Fibroblast of peridontal ligament (primary cell): ENCODE results near the gene PTGIR.

Experiments
- DNase-seq: peaks from one replicate; pipeline ENCODE4 v3.0.0-alpha.2; 2010; ENCODE audit errors: extremely low read depth

The PTGIR gene

DNA sequence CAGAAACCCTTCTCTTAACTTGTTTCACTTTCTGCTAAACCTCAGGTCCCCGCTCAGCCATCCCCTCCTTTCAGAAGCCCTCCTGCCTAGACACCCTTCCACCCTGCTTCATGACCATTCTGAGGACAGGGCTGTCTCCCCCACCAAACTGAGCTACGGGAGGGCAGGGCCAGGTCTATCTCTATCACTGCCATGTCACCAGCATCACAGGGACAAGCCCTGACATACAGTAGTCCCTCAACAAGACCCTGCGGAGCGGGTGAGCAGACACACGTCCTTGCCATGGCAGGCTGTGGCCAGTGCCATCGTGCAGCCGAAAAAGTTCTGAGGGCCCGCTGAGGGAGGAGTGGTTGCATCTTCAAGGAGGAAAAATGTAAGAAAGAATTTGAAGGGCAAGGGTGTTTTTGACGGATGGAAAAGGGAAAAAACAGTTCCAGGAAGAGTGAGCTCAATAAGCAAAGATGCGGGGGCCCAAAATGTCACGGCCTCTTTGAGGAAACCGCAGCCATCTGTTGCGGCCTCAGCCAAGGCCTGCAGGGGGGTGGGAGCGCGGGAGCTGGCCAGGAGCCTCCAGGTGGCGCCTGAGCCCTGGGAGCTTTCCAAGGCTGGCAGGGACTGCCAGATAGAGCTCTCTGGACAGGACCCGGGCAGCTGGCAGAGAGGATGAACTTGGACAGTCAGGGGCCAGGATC is 8.1 kb downstream of the PTGIR start:
- peak; percentile 43 for DNase-seq

DNA sequence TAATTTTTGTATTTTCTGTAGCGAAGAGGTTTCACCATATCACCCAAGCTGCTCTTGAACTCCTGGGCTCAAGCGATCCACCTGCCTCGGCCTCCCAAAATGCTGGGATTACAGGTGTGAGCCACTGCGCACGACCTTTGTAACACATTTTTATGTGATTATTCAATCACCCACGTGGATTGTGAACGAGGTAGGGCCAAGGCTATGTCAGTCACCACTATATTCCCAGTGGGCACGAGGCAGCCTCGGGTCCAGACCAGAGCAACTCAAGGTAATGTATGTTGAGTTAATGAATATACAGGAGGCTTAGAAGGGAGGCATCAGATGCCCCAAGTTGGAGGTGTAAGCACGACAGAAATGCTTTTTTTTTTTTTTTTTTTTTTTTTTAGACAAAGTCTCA is 8.9 kb downstream of the PTGIR start:
- DNase-seq, result no peak

DNA sequence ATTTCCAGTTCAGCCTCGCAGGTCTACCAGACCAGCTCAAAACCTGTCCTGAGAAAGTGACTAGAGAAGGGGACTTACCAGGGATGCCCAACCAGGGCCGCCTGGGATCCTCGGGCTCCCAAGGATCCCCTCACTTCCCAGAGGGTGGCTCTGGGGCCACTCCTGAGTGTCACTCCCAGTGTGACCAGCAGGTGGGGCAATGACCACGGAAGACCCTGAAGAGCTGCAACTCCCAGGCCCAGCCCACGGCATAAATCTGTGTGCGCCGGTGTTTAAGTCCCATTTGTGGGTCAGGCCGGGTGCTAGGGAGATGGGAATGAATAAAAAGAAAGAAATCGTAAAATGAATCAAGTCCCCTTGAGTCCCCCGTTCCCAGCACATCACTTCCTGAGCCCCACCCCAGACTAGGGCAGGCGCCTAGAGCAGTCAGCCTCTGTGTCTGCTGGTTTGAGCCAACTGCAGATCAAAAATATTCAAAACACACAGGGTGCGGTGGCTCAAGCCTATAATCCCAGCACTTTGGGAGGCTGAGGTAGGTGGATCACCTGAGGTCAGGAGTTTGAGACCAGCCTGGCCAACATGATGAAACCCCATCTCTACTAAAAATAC is 10.7 kb downstream of the PTGIR start:
- DNase-seq, result peak; percentile 79

DNA sequence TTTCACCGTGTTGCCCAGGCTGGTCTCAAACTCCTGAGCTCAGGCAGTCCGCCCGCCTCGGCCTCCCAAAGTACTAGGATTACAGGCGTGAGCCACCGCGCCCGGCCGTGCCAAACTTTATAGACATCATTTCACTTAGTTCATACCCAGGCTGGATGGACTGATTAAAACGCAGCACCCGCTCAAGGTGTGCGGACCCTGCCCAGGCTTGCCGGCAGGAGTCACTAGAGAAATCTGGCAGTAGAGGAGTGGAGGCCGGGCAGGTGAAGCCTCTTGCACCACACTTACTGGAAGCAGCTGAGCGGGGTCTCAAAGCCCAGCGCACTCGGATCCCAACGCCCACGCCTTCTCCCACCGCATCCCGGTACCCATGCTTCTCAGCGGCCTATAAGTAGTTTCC is 11.4 kb downstream of the PTGIR start:
- no peak for DNase-seq

DNA sequence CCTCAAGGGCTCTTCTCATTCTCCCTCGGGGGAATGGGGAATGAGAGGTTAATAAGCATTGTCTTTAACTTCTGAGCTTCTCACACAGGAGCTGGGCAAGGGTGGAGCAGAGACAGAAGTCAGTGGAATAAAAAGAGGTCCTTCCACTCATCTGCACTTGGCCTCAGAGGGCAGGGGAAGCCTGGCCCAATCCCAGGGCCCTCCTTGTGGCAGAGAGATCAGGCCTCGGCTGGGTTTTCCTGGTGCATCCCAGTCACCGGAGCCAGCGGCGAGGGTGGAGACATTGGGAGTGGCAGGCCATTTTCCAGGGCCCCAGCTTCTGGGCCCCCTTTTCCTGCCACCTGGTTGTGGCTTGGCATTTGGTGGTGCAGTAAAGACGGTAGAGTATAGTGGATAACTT is 13.1 kb downstream of the PTGIR start:
- no peak for DNase-seq

DNA sequence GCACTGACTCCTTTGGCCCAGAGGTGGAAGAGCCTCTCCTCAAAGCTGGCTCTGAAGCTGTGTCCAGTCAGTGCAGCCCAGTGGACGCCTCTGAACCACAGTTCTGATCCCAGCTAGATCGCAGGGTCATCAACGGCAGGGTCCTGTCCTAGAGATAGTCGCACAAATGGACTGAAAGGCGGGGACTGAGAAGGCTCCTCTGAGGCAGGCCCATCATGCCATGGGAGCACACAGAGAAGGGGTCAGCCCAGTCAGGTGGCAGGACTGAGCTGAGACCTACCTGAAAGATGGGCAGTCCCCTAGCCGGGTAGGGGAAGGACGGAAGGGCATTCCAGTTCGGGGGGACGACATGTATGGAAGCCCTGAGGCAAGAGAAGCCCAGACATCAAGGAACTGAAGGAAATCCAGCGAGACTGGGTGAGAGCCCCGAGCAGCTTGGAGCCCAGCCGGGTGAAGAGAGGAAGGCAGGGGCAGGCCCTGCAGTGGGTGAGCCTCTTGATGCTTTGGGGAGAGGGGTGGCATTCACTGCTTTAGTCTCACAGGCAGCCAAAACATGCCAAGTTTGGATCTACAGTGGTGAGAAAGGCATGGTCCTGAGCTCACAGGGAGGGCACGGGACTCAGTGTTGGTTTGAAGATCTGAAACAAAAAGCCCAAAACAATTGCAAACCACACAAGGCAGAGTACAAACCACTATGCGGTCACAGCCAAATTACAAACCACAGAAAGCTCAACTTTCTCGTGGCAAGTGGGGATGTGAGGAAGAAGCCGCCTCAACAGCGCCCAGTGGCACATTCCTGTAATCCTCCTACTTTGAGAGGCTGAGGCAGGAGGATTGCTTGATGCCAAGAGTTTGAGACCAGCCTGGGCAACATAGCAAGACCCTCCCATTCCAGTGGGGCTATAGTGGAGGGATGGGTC is 13.8 kb downstream of the PTGIR start:
- peak; percentile 90 for DNase-seq

DNA sequence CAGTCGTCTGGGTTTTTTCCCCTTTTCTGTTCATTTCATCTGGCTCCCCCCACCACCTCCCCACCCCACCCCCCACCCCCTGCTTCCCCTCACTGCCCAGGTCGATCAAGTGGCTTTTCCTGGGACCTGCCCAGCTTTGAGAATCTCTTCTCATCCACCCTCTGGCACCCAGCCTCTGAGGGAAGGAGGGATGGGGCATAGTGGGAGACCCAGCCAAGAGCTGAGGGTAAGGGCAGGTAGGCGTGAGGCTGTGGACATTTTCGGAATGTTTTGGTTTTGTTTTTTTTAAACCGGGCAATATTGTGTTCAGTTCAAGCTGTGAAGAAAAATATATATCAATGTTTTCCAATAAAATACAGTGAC is 14.5 kb downstream of the PTGIR start:
- no peak for DNase-seq

DNA sequence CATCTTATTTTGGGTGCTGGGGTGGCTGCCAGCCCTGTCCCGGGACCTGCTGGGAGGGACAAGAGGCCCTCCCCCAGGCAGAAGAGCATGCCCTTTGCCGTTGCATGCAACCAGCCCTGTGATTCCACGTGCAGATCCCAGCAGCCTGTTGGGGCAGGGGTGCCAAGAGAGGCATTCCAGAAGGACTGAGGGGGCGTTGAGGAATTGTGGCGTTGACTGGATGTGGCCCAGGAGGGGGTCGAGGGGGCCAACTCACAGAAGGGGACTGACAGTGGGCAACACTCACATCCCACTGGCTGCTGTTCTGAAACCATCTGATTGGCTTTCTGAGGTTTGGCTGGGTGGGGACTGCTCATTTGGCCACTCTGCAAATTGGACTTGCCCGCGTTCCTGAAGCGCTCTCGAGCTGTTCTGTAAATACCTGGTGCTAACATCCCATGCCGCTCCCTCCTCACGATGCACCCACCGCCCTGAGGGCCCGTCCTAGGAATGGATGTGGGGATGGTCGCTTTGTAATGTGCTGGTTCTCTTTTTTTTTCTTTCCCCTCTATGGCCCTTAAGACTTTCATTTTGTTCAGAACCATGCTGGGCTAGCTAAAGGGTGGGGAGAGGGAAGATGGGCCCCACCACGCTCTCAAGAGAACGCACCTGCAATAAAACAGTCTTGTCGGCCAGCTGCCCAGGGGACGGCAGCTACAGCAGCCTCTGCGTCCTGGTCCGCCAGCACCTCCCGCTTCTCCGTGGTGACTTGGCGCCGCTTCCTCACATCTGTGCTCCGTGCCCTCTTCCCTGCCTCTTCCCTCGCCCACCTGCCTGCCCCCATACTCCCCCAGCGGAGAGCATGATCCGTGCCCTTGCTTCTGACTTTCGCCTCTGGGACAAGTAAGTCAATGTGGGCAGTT is 15.1 kb downstream of the PTGIR start:
- DNase-seq, result no peak

DNA sequence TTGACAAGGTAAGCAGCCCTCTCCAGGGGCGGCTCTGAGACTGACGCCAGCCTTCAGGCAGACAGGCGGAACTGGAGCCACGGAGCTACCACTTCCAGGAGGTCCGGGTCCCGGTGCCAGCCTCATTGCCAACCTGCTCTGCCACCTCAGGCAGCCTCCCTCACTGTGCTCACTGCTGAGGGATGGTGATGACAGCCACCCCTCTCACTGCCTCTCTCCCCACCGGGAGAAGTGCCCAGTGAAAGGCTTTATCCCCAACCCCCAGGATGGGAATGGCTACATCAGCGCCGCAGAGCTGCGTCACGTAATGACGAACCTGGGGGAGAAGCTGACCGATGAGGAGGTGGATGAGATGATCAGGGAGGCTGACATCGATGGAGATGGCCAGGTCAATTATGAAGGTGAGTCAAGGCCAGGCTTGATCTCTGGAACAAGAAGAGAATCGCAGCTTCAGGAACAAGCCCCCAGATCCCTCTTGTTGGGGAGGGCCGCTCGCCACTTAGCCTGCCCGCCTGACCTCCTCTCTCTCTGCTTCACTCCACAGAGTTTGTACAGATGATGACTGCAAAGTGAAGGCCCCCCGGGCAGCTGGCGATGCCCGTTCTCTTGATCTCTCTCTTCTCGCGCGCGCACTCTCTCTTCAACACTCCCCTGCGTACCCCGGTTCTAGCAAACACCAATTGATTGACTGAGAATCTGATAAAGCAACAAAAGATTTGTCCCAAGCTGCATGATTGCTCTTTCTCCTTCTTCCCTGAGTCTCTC is 16.1 kb downstream of the PTGIR start:
- no peak for DNase-seq

DNA sequence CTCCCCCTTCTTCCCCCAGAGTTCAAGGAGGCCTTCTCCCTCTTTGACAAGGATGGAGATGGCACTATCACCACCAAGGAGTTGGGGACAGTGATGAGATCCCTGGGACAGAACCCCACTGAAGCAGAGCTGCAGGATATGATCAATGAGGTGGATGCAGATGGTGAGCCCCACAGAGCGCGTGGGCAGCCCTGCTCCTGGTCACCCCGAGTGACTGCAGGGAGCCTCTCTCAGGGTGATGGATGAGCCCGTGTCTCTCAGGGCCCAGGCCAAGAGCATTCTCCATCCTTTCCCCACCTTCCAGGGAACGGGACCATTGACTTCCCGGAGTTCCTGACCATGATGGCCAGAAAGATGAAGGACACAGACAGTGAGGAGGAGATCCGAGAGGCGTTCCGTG is 16.7 kb downstream of the PTGIR start:
- no peak for DNase-seq

DNA sequence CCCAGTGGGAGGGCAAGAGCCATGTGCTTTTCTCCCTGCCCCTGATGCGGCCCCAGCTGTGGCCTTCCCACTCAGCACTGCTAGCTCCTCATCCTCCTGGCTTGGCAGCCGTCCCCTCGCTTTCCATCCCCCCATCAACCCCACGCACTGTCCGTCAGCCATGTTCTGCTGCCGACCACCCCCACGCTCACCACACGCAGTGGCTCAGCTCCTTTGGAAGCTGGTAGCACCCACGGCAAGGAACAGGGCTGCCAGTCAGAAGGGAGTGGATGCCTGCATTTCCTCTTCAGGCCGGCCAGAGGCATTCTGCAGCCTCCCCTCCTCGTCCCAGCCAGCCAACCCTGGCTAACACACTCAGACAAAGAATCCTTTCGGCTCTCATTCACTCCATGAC is 17.4 kb downstream of the PTGIR start:
- no peak for DNase-seq

DNA sequence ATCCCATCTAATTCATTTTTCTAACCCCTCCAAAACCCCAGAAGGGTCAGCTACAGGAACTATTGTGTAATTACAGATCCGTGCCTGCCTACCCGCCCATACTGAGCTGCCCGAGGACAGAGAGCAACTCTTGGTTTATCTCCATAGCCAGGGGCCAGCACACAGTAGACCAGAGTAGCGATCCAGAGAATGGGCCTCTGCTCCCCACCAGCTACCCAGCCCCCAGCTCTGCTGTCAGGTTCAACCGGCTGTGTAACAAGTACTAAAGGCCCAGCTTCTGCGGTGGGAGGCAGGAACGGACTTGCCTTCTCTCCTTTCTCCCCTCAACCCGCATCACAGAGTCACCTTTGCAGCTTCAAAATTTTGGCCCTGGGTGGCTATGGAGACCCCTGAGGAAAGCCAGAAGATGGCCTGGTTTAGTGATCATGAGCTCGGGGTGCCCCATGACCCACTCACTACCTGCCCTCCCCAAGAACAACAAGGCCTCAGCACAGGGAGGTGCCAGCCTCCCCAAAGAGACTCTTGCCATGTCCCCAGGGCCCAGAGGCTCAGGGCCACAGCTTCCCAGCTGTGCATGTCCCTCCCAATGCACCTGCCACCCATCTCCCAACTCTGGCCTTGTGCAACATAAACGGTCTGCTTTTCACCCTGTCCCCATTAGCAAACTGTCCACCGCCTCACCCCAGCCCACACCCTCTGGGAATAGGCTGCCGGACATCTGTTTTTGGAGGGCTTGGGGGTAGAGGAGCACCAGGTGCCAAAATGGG is 18.0 kb downstream of the PTGIR start:
- no peak for DNase-seq

DNA sequence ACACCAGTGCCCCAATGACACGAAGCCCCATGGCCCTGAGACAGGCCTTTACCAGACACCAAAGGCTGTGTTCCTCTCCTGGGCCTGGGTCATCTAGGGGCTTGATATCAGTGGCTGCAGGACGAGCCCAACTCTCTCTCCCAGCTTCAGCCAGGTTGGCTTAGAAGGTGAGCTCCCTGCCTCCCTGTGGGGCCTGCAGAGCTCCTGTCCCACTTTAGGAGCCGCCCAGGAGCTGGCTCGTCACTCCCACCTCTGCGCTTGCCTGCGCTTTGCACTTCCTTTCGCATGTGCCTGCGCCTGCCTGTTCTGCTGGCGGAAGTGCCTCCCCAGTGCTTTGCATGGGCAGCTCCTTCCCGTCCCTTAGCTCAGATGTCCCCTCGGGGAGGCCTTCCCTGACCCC is 18.9 kb downstream of the PTGIR start:
- DNase-seq, result no peak

DNA sequence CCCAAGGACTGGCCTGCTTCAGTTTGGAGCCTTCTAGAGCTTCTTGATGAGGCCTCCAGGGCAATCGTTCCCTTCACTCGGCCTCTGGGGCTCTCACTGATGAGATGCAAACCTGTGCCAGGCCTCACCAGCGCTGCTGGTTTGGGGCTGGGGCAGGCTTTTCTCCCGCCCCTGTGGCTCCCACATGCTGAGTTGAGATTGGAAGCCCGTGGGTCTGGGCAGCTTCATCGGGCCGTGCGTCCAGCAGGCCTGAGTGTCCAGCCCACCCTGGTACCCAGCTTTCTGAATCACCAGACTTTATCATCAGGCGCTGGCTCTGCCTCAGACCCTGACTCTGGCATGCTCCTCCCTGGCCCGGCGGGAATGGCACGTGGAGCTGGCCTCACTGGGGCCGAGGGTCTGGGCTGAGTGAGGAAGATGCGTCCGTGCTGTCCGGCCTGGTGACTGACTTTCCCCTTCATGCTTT is 19.5 kb downstream of the PTGIR start:
- no peak for DNase-seq

DNA sequence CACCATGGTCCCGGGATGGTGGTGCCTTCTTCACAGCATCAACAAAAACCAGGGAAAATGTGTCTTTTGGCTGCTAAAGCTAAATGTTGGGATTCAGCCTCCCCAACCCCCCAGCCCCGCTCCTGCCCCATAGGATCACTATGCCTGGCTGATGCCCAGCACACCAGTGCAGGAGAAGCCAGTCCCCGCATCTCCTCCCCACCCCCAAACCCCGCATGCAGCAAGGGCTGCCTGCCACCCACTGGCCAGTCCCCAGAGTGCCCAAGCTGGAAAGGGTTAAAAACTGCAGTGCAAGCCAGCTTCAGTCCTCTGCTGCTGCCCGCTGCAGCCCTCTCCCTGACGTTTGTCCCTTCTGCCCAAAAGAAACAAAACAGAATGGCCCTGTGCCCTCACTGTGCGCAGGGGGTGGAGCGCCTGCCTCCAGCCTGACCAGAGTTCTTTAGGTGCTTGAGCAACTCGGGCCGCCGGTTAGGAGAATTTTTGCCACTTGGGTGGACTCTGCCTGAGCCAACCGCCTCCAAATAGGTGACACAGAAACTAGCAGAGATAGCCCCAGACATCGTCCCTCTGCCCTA is 20.0 kb downstream of the PTGIR start:
- no peak for DNase-seq

DNA sequence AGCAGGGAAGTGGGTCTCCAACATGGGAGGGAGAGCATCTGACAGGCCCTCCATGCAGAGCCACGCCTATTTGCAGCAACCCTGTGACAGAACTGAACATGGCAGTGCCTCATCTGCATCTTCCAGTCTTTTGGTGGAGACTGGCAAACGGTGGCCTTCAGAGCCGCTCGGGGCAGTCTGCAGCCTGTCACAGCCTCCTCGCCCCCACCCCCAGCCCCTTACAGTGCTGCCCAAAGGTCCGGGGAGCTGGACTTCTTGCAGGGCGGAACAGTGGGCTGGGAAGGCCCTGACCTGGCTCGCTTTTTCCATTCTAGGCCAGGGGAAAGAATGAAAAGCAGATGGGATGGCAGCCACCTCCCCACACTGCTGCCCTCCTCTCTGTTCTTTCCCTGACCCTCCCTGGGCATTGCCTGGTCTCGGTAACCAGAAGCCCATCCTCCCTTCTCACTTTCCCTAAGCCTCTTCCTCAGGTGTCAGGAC is 21.1 kb downstream of the PTGIR start:
- no peak for DNase-seq

DNA sequence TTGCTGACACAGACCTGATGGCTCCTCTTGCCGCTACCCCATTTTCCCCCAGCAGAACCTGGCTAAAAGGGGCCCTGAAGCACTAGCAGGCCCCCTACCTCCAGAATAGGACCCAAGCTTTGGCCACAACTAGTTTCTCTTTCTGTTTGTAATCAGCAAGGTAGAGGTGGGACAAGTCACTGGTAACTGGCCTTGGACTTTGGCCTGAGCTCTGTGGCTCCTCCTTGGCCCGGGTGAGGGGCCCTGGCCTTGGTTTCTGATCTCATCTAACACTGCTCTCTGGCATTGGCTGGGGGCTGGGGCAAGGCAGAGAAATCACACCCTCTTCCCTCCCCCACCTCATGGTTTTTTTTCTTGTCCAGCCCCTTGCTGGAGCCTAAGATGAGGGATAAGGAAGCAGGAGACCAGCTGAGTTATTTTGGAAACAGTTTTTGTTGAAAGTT is 21.7 kb downstream of the PTGIR start:
- DNase-seq, result no peak

DNA sequence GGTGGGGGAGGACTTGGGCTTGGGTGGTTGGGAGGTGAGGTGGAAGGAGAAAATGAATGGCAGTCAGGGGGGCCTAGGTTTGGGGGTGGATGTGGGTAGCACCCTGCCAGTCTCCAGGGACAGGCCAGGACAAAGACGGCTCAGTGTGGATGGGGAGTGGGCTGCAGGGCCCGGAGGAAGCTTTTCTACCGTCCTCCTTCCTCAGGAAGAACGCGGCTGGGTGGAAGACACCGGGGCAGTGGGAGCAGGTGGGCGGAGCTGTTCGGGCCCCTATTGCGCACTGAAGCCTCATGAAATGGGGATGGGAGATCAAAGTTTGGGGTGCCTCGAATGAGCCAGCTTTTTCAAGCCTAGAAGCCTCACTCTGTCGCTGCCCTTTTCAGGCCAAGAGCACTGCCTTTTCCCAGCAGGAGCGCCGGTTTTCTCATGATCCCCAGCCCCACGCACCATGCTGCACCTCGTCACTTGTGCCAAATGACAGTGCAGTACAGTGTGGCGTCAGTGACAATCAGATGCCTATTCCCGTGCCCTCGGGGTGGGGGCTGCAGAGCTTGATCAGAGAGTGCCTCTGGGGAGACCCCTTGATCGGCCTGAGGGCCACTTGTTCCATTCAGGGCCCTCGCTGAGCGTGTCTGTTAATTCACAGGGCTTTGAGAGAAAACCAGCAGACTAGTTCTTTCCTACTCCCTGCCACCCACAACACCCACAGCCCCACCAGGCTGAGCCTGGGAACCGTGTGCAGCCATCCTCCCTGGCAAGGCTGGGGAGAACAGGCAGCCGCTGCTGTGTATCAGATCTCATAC is 22.3 kb downstream of the PTGIR start:
- DNase-seq, result no peak
